Fibroblast of upper back skin (primary cell): Measurements from ENCODE around the gene SCTR.

Experiments used
- DNase-seq: peaks from one replicate; pipeline ENCODE4 v3.0.0-alpha.2; 2013

SCTR gene

DNA sequence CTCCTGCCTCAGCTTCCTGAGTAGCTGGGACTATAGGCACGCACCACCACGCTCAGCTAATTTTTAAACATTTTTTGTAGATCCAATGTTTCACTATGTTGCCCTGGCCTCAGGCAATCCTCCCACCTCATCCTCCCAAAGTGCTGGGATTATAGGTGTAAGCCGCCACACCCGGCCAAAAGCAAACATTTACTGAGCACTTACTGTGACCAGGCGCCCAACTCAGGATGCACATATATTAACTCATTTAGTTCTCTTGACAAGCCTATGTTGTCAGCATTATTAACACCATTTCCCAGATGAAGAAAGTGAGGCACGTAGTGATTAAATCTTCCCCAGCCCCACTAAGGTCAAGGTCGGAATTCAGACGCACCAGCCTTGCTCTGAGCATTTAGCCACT is 51.5 kb downstream of the SCTR start:
- DNase-seq = no peak

DNA sequence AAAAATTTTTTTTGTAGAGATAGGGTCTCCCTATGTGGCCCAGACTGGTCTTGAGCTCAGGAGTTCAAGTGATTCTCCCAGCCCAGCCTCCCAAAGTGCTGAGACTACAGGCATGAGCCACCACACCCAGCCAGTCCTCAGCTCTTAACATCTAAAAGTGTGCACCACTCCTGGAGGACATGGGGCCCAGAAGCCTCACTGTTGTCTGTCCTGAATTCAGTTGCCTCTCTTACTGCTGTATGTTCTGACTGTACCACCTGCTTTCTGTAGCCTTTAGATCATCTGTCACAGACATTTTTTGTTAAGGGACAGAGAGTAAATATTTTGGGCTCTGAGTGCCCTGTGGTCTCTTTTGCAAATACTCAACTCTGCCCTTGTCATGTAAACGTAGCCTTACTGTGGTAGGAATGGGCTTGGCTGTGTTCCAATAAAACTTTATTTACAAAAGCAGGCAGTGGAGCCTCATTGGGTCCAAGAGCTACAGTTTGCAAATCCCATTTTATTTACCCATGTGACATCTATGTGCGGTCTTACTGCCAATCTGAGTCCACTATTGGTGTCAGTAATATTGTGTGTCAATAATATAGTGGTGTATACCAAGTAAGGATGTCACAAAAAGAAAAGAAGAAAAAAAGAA is 54.5 kb downstream of the SCTR start:
- no peak for DNase-seq

DNA sequence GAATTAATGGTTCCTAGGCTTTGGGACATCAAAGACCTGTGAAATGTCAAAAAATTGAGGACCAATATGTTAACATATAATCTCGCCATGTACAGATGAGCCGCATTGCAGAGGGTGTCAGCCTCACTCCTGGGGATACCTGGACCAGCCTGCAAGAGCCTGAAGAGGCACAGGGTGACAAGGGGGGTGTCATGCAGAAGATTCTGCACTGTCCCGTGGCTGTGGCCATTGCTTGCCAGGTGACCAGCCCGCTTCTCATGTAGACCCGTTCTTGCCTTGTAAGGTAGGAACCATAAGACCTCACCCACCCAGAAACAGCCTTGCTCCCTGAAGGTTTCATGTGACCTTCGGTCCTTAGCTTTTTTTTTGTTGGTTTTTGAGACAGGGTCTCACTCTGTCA is 55.2 kb downstream of the SCTR start:
- DNase-seq = no peak

DNA sequence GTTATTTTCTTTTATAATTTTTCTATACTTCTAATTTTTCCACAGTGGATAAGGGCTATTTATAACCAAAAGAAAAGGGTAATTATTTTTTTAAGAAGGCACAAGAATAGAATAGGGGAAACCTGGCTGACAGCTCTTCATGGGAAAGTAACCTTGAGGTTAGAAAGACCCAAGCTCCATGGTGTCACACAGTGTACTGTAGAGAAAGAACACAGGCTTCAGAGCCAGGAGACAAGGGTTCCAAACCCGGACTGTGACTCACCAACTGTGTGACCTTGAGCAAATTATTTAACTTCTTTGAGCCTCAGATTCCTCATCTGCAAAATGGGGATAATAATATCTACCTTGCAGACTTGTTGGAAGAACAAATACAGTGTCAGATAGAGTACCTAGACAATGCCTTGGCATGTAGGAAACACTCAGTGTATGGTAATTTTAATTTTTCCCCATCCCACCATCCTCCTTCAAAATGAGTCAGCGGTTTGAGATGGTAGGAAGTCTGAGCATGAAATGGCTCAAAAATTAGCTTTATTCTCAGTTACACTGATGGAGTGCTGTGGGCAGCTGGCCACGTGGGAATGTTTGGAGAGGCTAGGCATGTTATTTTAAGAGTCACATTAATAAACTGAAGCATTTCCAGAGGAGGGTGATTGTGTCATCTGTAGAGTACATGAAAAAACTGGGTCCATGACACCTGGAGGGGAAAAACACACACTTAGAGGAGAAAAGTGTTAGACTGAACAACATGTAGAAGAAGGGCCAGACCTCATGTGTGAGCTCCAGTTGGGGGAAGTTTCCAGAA is 55.9 kb downstream of the SCTR start:
- DNase-seq = peak; percentile 37

DNA sequence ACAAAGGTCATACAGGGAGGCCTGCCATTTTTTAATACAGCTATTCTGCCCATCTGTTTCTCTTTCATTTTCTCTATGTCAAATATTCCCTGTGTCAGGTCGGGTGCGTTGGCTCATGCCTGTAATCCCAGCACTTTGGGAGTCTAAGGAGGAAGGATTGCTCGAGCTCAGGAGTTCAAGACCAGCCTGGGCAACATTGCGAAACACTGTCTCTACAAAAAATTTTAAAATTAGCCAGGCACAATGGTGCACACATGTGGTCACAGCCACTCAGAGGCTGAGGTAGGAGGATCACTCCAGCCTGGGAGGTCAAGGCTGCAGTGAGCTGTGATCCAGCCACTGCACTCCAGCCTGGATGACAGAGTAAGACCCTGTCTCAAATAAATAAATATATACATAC is 57.9 kb downstream of the SCTR start:
- no peak for DNase-seq

DNA sequence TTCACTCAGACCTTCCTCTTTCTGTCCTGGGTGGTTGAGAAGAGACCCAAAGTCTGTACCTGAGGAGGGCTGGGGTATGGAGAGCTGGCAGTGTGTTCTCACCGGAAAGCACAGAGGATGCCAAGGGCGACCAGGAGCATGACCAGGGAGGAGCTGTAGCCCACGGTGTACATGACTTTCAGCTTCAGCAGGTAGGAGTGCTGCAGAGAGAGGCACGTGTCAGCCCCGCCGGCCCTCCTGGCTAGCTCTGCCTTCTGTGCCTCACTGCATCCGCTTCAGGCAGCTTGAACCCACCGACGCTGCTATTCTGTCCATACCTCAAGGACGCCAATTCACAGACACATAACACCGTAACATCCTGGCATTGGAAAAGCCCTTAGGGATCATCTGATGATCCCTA is 58.6 kb downstream of the SCTR start:
- no peak for DNase-seq

DNA sequence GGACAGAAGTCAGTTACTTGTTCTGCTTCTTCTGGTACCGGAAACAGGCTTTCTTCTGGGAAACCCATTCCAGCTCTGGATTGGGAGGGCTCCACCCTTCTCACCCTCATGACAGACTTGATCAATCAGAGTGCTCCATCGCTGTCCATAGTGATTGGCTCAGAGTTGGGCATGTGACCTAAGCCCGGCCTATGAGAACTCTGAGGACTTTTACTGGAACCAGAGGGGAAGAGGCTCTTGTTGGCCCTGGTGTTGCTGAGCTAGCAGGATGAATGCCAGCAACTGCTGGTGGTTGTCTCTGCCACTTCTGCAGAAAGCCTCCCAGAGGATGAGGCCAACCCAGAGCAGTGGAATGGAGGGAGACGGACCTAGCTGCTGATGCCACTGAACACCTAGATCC is 59.3 kb downstream of the SCTR start:
- no peak for DNase-seq

DNA sequence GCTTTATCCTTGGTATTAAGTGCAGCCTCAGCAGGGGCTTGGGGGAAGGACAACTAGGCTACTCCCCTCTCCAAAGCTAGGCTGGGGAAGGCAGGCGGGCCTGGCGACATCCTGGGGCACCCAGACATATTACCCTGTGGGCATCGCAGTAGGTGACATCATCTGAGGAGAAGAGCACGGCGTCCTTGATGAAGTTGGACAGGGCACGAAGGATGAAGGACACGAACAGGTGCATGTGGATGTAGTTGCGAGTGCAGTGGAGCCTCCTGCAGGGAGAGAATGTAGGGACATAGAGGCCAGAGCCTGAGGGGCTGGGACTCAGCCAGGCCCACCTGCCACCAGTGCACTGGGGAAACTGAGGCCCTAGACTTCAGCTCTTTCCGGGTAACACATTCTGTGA is 60.3 kb downstream of the SCTR start:
- no peak for DNase-seq

DNA sequence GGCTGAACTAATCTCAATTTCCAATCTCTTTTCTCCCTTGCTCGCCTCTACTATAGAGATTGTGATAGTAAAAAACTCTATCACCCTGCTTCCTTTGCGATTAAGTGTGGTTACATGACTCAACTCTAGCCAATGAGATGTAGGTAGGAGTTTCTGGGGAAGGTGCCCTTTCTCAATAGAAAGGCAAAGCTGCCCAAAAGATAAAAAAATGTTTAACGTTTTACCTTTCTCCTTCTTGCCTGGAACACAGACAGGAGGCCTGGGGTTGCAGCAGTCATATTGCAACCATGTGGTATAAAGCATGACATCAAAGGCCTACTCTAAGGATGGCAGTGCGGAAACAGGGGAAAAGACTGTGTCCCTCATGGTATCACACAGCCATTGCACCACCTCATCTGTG is 61.1 kb downstream of the SCTR start:
- no peak for DNase-seq

DNA sequence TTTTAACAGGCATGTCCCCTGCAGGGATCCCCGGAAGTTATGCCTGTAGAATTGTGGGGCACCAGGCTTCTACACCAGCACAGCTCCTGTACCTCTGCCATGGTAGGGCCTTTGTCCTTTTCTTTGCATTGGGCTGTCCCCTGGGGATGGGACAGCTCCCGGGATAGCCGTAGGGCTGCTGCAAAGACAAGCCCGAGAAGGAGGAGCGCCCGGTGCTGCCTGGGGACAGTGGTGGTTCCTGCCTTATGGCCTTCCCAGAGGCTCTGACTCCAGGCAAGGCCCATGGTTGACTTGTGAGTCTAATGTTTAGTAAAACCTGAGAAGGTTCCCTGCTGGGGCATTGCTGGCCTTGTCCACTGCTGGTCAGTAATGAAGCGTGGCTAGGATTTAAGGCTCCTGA is 61.7 kb downstream of the SCTR start:
- no peak for DNase-seq

DNA sequence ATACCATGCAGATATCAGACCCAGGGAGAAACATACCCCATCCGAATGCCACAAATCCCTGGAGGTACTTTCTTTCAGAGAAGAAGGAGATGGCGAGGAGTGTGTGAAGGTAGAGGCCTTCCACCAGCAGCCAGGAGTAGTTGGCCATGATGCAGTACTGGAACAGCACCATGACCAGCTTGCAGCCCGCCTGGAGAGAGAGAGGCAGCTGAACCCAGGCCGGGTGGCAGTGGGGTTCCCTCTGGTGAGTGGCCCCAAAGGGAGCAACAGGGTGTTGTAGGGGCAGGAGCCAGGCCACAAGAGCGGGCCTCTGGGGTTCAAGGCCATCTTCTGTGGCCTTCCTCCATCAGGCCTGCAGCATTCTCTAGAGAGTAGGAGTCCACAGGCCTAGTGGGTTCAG is 62.5 kb downstream of the SCTR start:
- DNase-seq = no peak

DNA sequence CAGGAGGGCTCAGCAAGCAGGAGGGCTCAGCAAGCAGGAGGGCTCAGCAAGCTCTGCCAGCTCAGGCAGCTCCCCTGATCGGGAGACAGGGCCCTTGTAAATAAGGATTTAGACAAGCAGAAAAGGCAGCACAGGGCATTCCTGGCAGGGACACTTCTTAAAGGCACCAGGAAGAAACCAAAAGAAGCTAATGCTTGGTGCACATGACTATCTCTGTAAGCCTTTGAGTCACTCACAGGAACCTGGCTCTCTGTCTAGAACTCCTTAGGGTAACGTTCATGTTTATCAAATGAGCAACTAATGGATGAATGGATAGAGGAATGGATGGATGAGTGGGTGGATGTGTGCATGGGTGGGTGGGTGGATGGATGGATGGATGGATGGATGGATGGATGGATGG is 64.2 kb downstream of the SCTR start:
- no peak for DNase-seq

DNA sequence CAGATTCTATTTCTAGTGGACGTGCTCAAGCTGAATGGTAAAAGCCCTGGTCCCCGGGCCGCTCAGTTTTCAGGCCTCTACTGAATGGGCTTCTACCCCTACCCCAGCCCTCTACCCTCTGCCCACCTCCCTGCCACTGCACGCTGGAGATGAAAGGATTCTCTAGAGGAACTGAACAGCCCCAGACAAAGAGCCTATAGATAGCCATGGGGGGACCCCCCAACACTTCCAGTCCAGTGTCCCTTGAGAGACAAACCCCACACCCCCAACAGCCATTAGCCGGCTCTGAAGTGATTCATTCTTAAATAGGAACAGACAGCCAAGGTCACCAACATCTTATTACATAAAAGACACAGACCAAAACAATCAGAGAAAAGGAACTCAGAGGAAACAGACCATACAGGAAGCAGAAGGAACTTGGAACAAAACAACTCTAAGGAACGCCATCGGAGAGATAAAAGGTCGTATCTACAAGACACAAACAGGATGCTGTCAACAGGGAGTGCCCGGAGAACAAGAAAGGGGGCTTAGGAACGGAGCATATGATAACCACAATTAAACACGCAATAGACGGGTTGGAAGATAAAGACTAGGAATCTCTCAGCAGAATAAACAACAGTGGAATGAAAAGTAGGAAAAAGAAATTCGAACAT is 69.1 kb downstream of the SCTR start:
- no peak for DNase-seq

DNA sequence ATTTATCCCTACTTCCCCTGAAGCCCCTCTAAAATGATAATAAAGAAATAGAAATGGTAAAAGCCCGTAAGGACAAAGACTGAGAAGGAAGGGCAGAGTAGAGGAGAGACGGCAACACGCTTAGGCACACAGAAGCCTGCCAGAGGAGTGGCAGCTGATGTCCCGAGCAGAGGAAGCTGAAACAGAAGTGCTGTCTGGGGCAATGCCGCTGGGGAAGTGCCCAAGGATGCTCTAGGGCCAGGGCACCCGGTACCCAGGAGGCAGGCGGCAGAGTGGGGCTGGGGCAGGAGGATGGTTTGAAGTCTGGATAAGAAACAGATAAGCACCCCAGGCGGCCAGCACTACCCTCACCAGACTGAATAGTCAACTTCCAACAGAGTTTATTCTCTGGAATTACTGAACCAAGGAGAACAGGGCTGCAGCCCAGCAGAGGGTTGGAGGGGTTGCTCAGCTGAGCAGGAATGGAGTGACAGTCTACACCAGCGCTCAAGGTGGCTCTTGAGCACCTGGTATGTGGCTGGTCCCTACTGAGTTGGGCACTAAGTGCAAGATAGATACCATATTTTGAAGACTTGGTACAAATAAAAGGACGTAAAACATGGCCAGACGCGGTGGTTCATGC is 70.2 kb downstream of the SCTR start:
- DNase-seq = no peak

DNA sequence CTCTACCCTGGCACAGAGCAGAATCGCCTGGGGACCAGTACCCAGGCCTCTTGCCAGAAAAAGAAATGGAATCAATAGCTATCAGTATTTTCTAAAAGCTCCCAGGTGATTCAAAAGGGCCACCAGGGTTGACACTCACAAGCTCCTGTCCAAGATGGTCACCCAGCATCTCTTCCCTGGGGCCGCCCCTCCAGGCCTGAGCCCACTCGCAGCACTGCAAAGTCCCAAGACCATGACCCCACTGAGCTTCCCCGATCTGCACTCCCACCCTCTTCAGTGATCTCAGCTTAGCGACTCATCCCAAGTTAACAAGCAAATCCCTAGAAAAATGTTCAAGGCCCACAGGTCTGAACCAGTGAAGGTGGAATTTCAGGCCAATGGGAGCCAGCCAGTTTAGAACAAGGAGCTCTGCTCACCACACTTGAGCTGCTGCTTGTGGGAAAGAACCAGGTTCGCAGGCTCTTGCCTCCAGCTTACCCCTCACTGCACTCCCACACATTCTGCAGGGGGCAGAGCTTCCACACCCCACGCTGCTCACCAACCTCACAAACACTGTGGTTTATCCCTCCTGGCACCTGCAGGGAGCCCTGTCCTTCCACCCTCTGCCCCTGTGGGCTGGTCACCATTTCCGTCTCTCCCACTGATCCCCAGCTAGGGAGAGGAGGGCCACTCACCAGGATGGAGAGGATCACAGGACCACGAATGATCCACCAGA is 72.8 kb downstream of the SCTR start:
- DNase-seq = no peak

DNA sequence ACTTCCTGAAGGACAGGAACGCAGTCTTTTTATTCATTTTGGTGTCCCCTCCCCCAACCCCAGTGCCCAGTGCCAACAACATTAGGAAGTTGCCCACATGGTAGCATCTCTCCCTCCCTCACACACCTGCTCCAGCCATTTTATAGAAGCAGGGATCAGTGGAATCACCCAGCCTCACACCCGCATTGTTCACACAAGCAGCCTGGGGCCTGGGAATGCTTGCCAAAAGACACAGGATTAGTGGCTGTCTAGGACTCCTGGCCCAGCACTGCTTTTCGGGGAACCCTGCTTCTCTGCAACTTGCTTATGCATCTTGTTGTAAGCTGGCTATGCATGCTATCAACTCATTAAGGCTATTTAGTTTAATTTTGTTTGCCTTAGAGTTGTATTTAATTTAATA is 74.8 kb downstream of the SCTR start:
- no peak for DNase-seq

DNA sequence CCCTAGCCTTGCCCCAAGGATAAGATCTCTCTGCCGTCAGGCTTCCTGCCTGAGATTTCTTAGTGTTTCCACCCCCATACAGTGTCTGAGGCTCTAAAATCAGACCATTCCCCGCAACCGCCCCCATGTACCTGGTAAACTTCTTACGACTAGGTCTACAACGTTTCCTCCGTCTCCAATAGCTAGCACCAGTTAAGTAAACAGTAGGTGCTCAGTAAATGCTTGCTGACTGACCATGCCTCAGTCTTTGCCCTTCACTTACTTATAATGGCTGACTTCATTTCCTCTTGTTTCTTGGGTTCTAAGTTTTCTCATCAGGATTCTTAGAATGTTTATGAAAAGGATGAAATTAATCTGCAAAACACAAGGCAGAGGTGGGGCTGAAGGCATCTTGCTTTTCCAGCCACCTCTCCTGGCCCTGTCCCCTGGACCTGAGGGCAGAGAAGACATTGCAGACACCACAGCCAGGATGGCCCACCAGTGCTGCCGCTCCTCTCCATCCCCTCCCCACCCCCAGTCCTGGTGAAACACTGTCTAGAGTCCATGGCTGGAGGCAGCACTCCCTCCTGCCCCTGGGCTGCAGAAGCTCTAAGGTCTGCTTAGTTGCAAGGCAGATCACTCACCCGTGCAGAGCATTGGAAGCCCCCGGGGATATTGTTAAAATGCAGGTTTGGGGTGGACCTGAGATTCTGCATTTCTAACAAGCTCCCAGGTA is 75.7 kb downstream of the SCTR start:
- DNase-seq = no peak

DNA sequence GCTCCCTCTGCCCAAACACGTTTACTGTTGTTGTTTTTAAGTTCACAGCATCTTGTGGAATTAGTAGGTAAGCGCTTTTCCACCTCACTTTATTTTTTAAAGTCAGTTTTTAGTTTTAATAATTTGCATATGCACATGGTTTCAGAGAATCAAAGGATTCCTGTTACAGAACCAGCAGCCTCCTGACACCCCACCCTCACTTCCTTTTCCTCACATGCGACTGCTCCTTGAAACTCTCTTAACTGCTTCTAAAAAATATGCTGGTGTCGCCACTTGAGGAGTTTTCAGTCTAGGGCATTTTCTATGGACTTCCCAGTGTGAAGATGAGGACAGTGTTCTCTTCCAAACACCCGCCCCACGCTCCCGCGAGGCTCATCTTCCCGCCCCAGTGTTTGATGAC is 78.2 kb downstream of the SCTR start:
- no peak for DNase-seq

DNA sequence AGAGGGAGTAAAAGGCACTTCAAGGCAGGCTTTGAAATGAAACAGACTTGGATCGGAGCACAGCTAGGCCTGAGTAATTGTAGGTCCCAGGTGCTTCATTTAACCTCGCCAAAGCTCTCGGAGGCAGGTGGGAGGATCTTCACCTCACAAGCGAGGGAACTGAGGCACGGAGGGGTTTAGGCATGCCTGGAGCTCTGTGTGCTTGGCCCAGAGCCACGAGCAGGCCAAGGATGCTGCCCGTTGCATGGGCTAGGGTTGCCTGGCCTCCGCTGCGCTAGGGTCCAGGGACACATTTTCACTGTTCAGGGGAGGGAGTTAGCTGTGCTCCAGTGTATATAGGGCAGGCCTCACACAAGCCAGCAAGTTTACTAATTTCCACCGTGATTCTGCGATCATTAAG is 81.4 kb downstream of the SCTR start:
- DNase-seq = no peak

DNA sequence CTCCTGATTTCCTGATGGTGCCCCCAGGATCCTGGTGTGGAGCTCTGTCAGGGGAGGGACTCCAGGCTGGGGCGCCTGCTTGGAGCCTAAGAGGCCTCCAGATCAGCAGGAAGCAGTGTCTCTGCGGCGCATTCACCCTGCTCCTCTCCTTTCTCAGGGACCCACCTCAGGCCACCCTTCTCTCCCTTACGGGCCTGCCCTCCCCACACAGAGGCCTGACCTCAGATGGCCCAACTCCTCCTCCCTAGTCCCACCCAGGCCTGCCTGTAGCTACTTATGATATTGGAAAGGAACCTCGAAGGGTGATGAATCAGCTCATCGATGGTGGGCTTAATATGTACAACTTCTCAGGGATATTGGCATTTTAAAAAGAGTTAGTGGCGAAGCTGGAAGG is 82.1 kb downstream of the SCTR start:
- no peak for DNase-seq

DNA sequence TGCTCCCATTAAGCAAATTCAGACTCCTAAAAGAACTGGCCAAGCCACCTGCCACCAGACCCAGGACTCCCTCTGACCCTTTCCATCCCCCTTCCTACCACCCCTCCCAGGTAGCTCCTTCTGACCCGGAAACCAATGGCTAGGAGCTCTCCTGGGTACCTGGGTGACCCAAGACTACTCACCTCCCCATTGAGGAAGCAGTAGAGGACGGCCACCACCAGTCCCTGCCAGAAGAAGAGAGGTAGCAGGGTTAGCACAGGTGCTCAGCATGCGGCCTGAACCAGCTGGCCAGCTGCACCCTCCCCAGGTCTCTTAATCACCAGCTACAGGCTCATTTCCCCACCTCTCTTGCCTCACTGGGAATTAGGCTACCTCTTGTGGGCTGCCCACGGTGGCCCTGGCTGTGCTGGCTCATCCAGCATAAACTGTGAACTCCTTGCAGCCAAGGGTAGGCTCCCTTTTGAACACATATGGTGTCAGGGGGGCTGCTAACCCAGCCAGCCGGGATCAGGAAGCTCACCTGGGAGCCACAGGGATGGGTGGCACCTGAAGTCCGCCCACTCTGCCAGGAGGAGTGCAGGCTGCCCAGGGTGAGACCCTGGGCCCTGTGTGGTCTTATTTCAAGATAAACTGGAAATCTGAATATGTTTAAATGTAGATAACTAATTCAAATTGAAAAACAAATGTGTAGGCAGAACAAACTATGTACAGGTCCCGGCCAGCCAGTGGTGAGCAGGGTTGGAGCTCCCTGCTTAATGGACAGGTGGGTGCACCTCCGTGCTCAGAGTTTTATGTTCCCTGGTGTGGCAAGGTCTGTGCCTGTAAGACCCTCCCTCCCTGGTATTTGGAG is 82.7 kb downstream of the SCTR start:
- DNase-seq = no peak

DNA sequence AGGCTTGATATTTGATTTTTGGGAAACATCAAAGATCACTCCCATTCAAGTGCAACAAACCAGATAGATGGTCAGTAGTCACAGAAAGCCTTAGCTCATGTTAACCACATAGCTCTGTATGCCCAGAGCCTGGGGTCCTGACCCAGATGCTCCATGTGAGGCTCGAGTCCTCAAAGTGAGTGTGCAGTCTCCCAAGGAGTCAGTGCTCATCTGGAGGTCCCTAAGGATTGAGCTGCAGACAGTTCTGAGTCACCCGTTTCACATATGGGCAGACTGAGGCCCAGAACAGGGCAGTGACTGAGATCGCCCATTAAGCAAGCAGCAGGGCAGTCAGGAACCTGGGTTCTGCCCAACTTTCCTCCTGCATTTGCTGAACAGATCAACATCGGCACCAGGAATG is 83.4 kb downstream of the SCTR start:
- no peak for DNase-seq
